Islet of Langerhans (tissue), 1 donor: ENCODE data around the gene OR6P1.

Source experiments
- FAIRE-seq: peaks from one replicate; lab custom pipeline; 2011; peaks lifted over from hg19 to GRCh38; lab: Jason Lieb, UNC

OR6P1 gene, protein sequence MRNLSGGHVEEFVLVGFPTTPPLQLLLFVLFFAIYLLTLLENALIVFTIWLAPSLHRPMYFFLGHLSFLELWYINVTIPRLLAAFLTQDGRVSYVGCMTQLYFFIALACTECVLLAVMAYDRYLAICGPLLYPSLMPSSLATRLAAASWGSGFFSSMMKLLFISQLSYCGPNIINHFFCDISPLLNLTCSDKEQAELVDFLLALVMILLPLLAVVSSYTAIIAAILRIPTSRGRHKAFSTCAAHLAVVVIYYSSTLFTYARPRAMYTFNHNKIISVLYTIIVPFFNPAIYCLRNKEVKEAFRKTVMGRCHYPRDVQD

GRCh38 chr1:158570480-158570879 is at the start of gene OR6P1:
TSS of gene OR6P1 (minus strand) at chr1:158570580. CDS start at chr1:158563604, 6,976 bp downstream.
- FAIRE-seq = no peak

DNA sequence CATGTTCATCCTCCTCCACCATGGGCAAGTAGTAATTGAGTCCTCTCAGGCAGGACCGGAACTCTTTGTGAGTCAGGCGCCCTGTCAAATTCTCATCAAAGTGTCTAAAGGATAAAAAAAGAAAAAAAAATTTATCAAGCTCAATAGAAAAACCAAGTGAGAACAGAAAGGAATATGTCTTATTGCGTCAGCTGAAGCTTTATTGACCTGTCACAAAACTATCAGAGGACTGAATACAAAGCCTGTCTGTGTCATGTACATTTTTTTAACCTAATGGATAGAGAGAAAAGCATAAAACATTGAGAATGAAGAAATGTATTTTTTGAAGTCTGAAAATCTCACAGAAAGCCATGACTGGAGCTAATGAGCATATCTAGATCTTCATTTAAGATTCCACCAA is 43.4 kb upstream of the OR6P1 start:
- FAIRE-seq = no peak

DNA sequence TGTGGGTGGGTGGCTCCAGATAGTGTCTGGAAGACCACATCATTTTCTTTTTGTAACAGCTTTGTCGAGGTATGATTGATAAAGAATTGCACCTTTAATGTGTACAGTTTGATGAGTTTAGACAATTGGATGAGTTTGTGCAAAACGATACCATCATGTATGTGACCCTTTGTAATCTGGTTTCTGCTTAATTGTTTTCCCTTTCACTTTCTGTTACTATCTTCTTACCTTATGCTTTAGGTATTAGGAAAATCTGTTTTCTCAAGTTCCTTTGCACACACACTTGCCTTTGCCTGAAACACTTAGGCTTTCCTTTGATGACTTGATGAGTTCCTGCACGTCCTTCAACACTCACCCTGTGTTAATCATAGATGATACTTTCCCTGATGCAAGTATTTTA is 41.5 kb upstream of the OR6P1 start:
- FAIRE-seq = no peak

DNA sequence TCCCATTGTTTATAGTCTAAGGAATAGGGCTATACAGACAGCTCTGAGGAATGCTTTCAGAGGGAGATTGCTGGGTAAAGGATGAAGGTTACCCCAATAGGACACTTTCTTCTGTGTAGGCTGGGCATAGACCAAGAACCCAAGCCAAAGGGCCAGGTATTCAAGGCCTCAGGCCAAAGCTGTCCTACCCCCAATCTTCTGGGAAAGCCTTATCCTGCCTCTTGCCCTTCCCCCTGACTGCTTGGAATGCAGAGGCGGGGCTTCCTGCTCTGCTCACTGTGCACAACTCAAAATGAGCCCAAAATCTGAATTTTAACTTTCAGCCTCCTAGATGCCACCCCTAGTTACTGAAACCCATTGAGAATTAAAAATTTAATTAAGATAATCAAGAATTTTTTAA is 36.9 kb upstream of the OR6P1 start:
- FAIRE-seq = no peak

- FAIRE-seq = no peak
Observed at GRCh38 chr1:158604968-158605367, 34.6 kb upstream of the OR6P1 start, which contains the start of gene OR10Z1. TSS of gene OR10Z1 (plus strand) at chr1:158605268. CDS start at chr1:158606439, 1,171 bp downstream.

GRCh38 chr1:158600735-158601134 is 30.4 kb upstream of the OR6P1 start:
- no peak for FAIRE-seq

- no peak for FAIRE-seq
Observed at GRCh38 chr1:158586942-158587341, 16.6 kb upstream of the OR6P1 start.

DNA sequence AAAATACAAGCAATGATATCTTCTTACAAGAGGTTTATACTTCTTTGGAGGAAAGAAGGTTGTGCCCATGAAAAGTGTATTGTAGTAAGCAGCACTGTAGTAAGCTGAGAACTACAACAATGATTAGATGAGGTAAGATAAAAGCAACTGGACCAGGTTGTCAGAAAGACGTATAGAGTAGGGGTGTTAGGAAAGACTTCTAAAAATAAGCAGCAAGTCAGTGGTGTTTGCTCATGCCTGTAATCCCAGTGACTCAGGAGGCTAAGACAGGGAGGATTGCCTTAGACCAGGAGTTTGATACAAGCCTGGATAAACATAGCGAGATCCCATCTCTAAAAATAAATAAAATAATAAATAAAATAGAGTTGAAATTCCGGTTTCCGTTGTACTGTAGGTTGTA is 13.6 kb upstream of the OR6P1 start:
- no peak for FAIRE-seq

DNA sequence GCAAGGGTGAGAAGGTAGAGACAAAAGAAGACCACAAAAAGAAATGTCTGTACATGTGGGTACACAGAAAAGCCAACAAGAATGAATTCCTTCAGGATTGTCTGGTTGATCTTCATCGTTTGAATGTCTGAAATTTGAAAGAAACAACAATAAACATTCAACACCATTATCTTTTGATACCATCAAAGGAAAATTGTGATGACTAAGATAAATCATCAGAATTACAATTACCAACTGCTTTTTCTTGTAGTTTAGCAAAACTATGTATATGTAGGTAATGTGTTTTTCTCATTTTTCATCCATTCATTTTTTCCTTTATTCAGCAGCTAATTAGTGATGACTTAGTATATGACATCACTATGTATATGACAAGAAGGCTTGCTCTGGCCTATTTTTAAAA is 9.4 kb upstream of the OR6P1 start, which contains the start of gene OR10X1:
OR10X1 (minus strand) TSS at position 167 of the 400 bp plus-strand sequence; CDS start at position 167, 0 bp downstream.
- no peak for FAIRE-seq

DNA sequence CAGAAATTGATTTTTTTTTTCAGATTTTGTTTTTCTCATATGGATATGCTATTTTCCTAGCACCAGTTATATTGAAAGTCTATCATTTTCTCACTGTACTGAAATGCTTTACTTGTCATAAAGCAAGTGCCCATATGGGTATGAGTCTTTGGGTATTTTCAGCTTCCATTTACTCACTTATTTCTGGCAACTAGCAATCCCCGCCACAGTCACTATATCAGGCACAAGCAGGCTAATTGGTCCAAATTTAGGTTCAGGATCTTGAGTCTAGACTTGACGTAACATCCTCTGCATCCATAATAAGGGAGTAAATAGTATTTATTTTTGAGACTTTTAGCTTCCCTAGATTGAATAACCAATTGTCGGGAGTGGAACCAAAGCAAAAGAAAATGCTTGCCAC is 7.2 kb upstream of the OR6P1 start:
- no peak for FAIRE-seq

- FAIRE-seq = no peak
Observed at GRCh38 chr1:158572226-158572625, 1.8 kb upstream of the OR6P1 start.

DNA sequence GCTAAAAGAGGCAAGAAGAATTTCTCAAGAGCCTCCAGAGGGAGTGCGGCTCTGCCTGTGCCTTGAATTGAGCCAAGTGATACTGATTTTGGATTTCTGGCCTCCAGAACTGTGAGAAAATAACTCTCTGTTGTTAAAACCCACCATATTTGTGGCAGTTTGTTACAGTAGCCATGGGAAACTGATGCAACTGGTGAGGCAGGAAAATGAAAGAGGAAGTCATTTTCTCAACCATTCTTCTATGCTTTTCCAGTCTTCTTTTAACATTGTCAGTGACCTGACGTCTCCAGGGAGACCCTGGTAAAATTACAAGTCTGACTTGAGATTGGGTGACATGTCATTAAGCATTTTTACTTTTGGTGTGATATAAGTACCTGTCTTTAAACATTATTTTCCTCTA is 5.8 kb downstream of the OR6P1 start:
- no peak for FAIRE-seq

- no peak for FAIRE-seq
Observed at GRCh38 chr1:158563853-158564252, 6.5 kb downstream of the OR6P1 start.

DNA sequence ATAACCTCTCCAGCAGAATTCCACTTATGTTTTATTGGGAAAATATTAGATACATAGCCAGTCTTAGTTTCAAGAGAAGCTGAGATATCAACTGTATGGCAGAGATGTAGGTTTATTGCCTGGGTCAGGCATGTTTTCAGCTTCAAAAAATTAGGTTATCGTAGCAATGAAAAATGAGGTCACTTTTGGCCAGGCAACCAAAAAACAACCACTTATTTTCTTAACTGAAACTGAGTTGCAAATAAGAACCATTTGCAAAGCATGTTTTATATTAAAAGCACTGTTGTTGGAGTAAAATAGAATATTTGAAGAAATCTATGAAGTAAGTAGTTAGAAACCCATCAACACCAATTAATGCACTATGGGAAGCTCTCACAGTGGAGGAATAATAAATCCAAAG is 10.7 kb downstream of the OR6P1 start:
- no peak for FAIRE-seq

DNA sequence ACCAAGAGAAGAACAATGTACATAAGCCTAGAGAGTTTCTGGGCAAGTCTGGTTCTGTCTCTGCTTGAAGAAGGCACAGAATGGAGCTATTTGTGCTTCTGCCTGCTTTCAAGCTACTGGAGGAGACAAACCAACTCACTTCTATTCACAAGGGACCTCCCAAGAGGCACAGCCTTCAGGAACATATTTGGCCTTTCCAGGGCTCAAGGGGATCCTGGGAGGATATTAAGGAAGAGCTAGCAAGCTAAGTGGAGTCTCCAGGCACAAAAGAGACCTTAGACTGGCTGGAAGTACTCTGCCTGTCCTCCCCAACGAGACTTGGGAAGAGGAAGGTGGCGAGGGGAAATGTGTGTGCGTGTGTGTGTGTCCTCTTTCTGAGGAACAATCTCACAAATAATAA is 16.0 kb downstream of the OR6P1 start, which contains the start of gene OR6Y1:
OR6Y1 (minus strand) TSS at position 54 of the 400 bp plus-strand sequence. CDS start 6,300 bp downstream, outside the sequence.
- FAIRE-seq = no peak

DNA sequence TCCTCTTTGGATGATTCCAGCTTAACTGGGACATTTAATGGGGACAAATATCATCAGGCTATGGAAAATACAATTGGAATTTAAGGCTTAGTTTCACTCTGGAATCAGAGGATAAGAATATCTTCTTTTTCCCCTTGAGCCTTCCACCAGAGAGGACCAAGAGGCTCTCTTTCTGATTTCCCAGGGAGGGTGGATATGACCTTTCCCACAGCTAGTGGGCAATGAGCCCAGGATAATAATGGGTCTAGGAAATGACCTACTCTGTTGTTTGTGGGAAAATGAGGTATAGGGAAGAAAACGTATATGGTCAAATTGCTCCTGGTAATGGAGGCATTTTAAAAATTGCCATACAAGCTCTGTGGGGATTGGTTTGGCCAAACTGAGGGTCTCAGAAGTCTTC is 18.1 kb downstream of the OR6P1 start:
- no peak for FAIRE-seq

GRCh38 chr1:158547533-158547932 is 22.8 kb downstream of the OR6P1 start:
- no peak for FAIRE-seq

GRCh38 chr1:158537609-158538008 is 32.8 kb downstream of the OR6P1 start:
- no peak for FAIRE-seq

DNA sequence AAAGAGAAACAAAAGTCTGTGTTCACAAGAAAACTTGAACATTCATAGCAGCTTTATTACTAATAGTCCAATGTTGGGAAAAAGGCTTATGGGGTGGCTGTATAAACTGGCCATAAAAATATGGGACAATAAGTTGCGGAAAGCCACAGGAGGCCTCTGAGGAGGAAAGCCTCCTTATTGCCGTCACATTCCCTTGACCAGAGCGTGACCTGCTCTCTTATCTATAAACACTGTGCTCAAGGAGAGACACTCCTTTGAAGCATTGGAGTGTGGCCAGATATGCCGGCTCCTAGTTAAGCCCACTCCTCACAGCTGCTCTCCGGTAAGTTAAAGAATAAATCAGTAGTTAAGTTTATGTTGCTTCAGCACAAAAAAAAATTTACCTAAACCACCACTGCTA is 35.9 kb downstream of the OR6P1 start:
- FAIRE-seq = no peak

- no peak for FAIRE-seq
Observed at GRCh38 chr1:158527190-158527815, 43.1 kb downstream of the OR6P1 start.

DNA sequence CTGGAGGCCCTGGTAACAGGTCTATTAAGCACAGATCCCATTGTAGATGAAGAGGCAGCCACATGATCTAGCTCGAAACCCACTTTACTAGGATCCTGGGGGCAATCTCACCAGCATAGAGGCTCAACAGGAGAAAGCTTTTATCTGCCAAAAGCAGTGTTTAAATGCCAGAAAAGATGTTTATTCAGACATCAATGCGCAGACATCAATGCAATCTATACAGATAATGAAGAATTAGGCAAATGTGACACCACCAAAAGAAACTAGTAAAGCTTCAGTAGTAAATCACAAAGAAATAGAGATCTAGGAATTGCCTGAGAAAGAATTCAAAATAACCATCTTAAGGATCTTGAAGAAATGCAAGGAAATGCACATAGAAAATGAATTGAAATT is 48.7 kb downstream of the OR6P1 start:
- FAIRE-seq = no peak

- FAIRE-seq = no peak
Observed at GRCh38 chr1:158520955-158521665, 49.3 kb downstream of the OR6P1 start.

DNA sequence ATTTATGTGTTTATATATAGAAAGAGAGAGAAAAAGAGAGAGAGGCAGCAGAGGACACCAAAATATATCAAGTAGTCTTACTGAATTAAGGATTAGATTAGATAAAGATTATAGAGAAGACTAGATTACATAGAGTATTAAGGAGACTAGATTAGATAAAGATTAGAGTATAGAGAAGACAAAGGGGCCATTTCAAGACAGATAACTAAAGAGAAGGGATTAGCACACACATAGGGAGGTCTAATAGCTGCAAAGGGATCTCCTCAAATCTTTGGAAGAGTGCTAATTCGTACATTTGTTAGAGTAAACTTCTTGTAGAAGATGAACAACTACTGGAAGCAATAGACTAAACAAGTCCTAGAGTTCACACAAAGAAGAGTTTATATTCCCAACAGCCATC is 50.4 kb downstream of the OR6P1 start:
- no peak for FAIRE-seq
